SK-N-SH treated with all-trans-retinoic acid at 6 μM for 48 hours (cell line): Measurements from ENCODE around the gene RPL35.
"Not testable (repeated sequence)": the region's sequence is repeated elsewhere in the genome, so short reads cannot be mapped to it uniquely, and the experiment has no call there.

Experiments used
- ATAC-seq: fragments of 200-7000 bp; cut with Tn5 transposase; 3 replicates; pipeline ENCODE4 v1.9.1; 2020; ENCODE audit warnings: mild to moderate bottlenecking, moderate library complexity
- ARNTL ChIP-seq: fragments of 450-650 bp; formaldehyde crosslinking; IDR thresholded peaks from 2 replicates; pipeline ENCODE4 v1.5.0; 2020; ENCODE audit warnings: low read depth, mild to moderate bottlenecking, moderate library complexity, borderline replicate concordance
- BACH2 ChIP-seq: fragments of 250-450 bp; sonication (Bioruptor Pico); IDR thresholded peaks from 2 replicates; pipeline ENCODE4 v1.9.0; 2021; ENCODE audit warnings: mild to moderate bottlenecking, borderline replicate concordance
- CSDC2 ChIP-seq: fragments of 250-450 bp; sonication (Bioruptor Pico); IDR thresholded peaks from 2 replicates; pipeline ENCODE4 v1.5.0; 2020; ENCODE audit warnings: mild to moderate bottlenecking, moderate library complexity
- ESRRG ChIP-seq: fragments of 250-450 bp; sonication (Bioruptor Pico); IDR thresholded peaks from 2 replicates; pipeline ENCODE4 v1.6.1; 2021; ENCODE audit warnings: mild to moderate bottlenecking
- GLIS3 ChIP-seq: fragments of 250-450 bp; sonication (Bioruptor Pico); IDR thresholded peaks from 2 replicates; pipeline ENCODE4 v1.5.0; 2020; ENCODE audit warnings: mild to moderate bottlenecking, moderate library complexity
- ISL1 ChIP-seq: fragments of 250-450 bp; sonication (Bioruptor Pico); IDR thresholded peaks from 2 replicates; pipeline ENCODE4 v2.1.2; 2022; ENCODE audit warnings: mild to moderate bottlenecking, moderate library complexity
- PATZ1 ChIP-seq: fragments of 250-450 bp; sonication (Bioruptor Pico); IDR thresholded peaks from 2 replicates; pipeline ENCODE4 v1.8.0; 2020; ENCODE audit warnings: mild to moderate bottlenecking, moderate library complexity, borderline replicate concordance
- PPARA ChIP-seq: fragments of 250-450 bp; sonication (Bioruptor Pico); IDR thresholded peaks from 2 replicates; pipeline ENCODE4 v1.5.0; 2020; ENCODE audit warnings: mild to moderate bottlenecking, borderline replicate concordance
- RARB ChIP-seq: fragments of 250-450 bp; sonication (Bioruptor Pico); IDR thresholded peaks from 2 replicates; pipeline ENCODE4 v1.8.0; 2021; ENCODE audit warnings: mild to moderate bottlenecking, moderate library complexity
- SNAI2 ChIP-seq: fragments of 250-450 bp; sonication (Bioruptor Pico); IDR thresholded peaks from 2 replicates; pipeline ENCODE4 v1.5.0; 2020; ENCODE audit warnings: mild to moderate bottlenecking, moderate library complexity
- TCF4 ChIP-seq: fragments of 250-450 bp; sonication (Bioruptor Pico); IDR thresholded peaks from 2 replicates; pipeline ENCODE4 v1.8.0; 2021; ENCODE audit warnings: mild to moderate bottlenecking, moderate library complexity, borderline replicate concordance
- TSHZ2 ChIP-seq: fragments of 250-450 bp; sonication (Bioruptor Pico); IDR thresholded peaks from 2 replicates; pipeline ENCODE4 v1.5.0; 2020; ENCODE audit warnings: mild to moderate bottlenecking, moderate library complexity
- ZC3H10 ChIP-seq: fragments of 250-450 bp; sonication (Bioruptor Pico); IDR thresholded peaks from 2 replicates; pipeline ENCODE4 v1.5.1; 2021; ENCODE audit warnings: mild to moderate bottlenecking, moderate library complexity
- ZFP30 ChIP-seq: fragments of 450-650 bp; formaldehyde crosslinking; IDR thresholded peaks from 2 replicates; pipeline ENCODE4 v1.5.0; 2022; ENCODE audit warnings: mild to moderate bottlenecking, moderate library complexity
- ZNF8 ChIP-seq: fragments of 450-650 bp; formaldehyde crosslinking; IDR thresholded peaks from 2 replicates; pipeline ENCODE4 v1.5.0; 2020; ENCODE audit warnings: mild to moderate bottlenecking, moderate library complexity
- TF ChIP-seq, protein P1 (sequence below): fragments of 250-450 bp; sonication (Bioruptor Pico); IDR thresholded peaks from 2 replicates; pipeline ENCODE4 v1.5.1; 2020; ENCODE audit warnings: low read depth, mild to moderate bottlenecking, moderate library complexity
- TF ChIP-seq, protein P2 (sequence below): fragments of 250-450 bp; sonication (Bioruptor Pico); IDR thresholded peaks from 2 replicates; pipeline ENCODE4 v1.8.0; 2021; ENCODE audit warnings: low read depth, mild to moderate bottlenecking, moderate library complexity, borderline replicate concordance
- TF ChIP-seq, protein P3 (sequence below): fragments of 250-450 bp; sonication (Bioruptor Pico); IDR thresholded peaks from 2 replicates; pipeline ENCODE4 v1.5.1; 2021; ENCODE audit warnings: mild to moderate bottlenecking, moderate library complexity

The RPL35 gene

GRCh38 chr9:124839612-124840299, 22.0 kb downstream of the RPL35 start (continued):
- TF ChIP-seq TSHZ2 (CRISPR knock-in tag), result no peak
- TF ChIP-seq, protein P1, sequence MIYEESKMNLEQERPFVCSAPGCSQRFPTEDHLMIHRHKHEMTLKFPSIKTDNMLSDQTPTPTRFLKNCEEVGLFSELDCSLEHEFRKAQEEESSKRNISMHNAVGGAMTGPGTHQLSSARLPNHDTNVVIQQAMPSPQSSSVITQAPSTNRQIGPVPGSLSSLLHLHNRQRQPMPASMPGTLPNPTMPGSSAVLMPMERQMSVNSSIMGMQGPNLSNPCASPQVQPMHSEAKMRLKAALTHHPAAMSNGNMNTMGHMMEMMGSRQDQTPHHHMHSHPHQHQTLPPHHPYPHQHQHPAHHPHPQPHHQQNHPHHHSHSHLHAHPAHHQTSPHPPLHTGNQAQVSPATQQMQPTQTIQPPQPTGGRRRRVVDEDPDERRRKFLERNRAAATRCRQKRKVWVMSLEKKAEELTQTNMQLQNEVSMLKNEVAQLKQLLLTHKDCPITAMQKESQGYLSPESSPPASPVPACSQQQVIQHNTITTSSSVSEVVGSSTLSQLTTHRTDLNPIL, result no peak
- TF ChIP-seq SNAI2 (CRISPR knock-in tag), result no peak
- TF ChIP-seq ZFP30 (CRISPR knock-in tag), result no peak

DNA sequence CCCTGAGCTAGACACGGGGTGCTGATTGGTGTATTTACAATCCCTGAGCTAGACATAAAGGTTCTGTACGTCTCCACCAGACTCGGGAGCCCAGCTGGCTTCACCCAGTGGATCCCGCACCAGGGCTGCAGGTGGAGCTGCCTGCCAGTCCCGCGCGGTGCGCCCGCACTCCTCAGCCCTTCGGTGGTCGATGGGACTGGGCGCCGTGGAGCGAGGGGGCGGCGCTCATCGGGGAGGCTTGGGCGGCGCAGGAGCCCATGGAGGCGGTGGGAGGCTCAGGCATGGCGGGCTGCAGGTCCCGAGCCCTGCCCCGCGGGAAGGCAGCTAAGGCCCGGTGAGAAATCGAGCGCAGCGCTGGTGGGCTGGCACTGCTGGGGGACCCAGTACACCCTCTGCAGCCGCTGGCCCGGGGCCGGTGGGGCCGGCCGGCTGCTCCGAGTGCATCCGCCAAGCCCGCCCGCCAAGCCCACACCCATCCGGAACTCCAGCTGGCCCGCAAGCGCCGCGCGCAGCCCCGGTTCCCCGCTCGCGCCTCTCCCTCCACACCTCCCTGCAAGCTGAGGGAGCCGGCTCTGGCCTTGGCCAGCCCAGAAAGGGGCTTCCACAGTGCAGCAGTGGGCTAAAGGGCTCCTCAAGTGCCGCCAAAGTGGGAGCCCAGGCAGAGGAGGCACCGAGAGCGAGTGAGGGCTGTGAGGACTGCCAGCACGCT, 23.0 kb downstream of the RPL35 start:
- ATAC-seq, result not testable (repeated sequence)

GRCh38 chr9:124838132-124838531, 23.6 kb downstream of the RPL35 start:
- not testable (repeated sequence) for ATAC-seq

DNA sequence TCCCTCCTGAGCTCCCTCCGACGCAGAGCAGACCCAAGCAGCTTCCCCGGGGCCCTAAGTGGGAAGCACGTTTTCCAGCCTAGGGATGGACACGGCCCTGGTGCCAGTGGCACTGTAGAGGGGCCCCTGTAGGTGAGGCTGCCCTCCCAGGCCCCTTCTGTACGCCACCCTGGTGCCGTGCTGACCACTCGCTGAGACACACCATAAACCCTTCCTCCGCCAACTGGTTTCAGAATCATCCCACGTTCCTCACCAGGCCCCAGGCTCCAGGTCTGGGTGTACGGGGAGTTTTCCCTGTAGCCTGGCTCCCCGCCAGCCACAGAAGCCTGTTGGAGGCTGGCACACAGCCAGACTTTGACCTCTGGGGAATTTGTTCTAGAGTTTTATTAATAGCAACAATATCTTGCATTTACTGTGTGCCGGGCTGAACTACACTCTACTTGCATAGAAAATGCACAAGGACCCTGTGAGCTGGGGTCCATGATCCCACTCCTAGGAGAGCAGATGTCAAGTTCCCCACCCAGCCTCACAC, 26.7 kb downstream of the RPL35 start:
- ATAC-seq, result peak; percentile 65

GRCh38 chr9:124834591-124834990, 27.2 kb downstream of the RPL35 start:
- no peak for TF ChIP-seq TCF4 (CRISPR knock-in tag)
- no peak for TF ChIP-seq TSHZ2 (CRISPR knock-in tag)
- no peak for TF ChIP-seq ISL1 (CRISPR knock-in tag)
- TF ChIP-seq BACH2 (CRISPR knock-in tag), result no peak
- TF ChIP-seq ZC3H10 (CRISPR knock-in tag), result no peak
- TF ChIP-seq ZFP30 (CRISPR knock-in tag), result no peak
- TF ChIP-seq ESRRG (CRISPR knock-in tag), result no peak
- no peak for TF ChIP-seq GLIS3 (CRISPR knock-in tag)
- TF ChIP-seq PATZ1 (CRISPR knock-in tag), result no peak
- no peak for TF ChIP-seq CSDC2 (CRISPR knock-in tag)
- TF ChIP-seq, protein P2, sequence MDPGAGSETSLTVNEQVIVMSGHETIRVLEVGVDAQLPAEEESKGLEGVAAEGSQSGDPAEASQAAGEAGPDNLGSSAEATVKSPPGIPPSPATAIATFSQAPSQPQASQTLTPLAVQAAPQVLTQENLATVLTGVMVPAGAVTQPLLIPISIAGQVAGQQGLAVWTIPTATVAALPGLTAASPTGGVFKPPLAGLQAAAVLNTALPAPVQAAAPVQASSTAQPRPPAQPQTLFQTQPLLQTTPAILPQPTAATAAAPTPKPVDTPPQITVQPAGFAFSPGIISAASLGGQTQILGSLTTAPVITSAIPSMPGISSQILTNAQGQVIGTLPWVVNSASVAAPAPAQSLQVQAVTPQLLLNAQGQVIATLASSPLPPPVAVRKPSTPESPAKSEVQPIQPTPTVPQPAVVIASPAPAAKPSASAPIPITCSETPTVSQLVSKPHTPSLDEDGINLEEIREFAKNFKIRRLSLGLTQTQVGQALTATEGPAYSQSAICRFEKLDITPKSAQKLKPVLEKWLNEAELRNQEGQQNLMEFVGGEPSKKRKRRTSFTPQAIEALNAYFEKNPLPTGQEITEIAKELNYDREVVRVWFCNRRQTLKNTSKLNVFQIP (CRISPR knock-in tag), result no peak
- no peak for TF ChIP-seq SNAI2 (CRISPR knock-in tag)
- no peak for TF ChIP-seq ZNF8 (CRISPR knock-in tag)
- TF ChIP-seq, protein P3, sequence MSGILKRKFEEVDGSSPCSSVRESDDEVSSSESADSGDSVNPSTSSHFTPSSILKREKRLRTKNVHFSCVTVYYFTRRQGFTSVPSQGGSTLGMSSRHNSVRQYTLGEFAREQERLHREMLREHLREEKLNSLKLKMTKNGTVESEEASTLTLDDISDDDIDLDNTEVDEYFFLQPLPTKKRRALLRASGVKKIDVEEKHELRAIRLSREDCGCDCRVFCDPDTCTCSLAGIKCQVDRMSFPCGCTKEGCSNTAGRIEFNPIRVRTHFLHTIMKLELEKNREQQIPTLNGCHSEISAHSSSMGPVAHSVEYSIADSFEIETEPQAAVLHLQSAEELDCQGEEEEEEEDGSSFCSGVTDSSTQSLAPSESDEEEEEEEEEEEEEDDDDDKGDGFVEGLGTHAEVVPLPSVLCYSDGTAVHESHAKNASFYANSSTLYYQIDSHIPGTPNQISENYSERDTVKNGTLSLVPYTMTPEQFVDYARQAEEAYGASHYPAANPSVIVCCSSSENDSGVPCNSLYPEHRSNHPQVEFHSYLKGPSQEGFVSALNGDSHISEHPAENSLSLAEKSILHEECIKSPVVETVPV, result no peak
- TF ChIP-seq PPARA (CRISPR knock-in tag), result no peak
- peak; percentile 21 for ATAC-seq

More for the DNA sequence above, 26.7 kb downstream of the RPL35 start:
- TF ChIP-seq CSDC2 (CRISPR knock-in tag) (no peak), RARB (CRISPR knock-in tag) (no peak), ARNTL (CRISPR knock-in tag) (no peak), ZFP30 (CRISPR knock-in tag) (no peak)
